Endodermal cell (in vitro differentiated cells): ENCODE results near the gene KCNK10. TPM values are rescaled to one million over a fixed set of nuclear protein-coding genes. Genes with fewer than 3 reads are reported as not detected.

Experiments used
- DNase-seq: peaks from one replicate; pipeline ENCODE4 v3.0.0-alpha.2; 2017
- H3K27ac ChIP-seq: 2 replicates; pipeline ENCODE4 v1.5.1; 2013; ENCODE audit warnings: mild to moderate bottlenecking, low read depth, low read length, moderate library complexity
- H3K27me3 ChIP-seq: 2 replicates; pipeline ENCODE4 v1.6.1; 2013; ENCODE audit warnings: mild to moderate bottlenecking, low read length, moderate library complexity; ENCODE audit not compliant: insufficient read depth, control insufficient read depth, poor library complexity, severe bottlenecking
- H3K36me3 ChIP-seq: 2 replicates; pipeline ENCODE4 v1.7.0; 2013; ENCODE audit warnings: mild to moderate bottlenecking, low read length, moderate library complexity; ENCODE audit not compliant: control insufficient read depth, insufficient read depth
- H3K4me1 ChIP-seq: one replicate; pipeline ENCODE4 v1.7.0; 2013; ENCODE audit warnings: low read length; ENCODE audit not compliant: control insufficient read depth, insufficient read depth
- H3K4me3 ChIP-seq: 2 replicates; pipeline ENCODE4 v1.5.1; 2013; ENCODE audit warnings: mild to moderate bottlenecking, low read length, moderate library complexity
- H3K9ac ChIP-seq: 2 replicates; pipeline ENCODE4 v1.6.1; 2013; ENCODE audit warnings: mild to moderate bottlenecking, low read length, moderate library complexity; ENCODE audit not compliant: poor library complexity, severe bottlenecking; ENCODE audit errors: extremely low read depth
- H3K9me3 ChIP-seq: 2 replicates; pipeline ENCODE4 v1.6.1; 2013; ENCODE audit warnings: mild to moderate bottlenecking, low read length, moderate library complexity; ENCODE audit not compliant: control insufficient read depth
- H3K27ac Mint-ChIP-seq: 2 replicates; pipeline ENCODE4 v1.8.0; 2020; ENCODE audit warnings: mixed read lengths
- H3K27me3 Mint-ChIP-seq: 2 replicates; pipeline ENCODE4 v1.8.0; 2021; ENCODE audit warnings: mild to moderate bottlenecking, mixed read lengths; ENCODE audit not compliant: insufficient read depth
- H3K36me3 Mint-ChIP-seq: 2 replicates; pipeline ENCODE4 v1.8.0; 2020; ENCODE audit warnings: low read depth, mixed read lengths
- H3K4me1 Mint-ChIP-seq: 2 replicates; pipeline ENCODE4 v1.8.0; 2020; ENCODE audit warnings: mixed read lengths
- H3K4me3 Mint-ChIP-seq: 2 replicates; pipeline ENCODE4 v1.8.0; 2020; ENCODE audit warnings: mild to moderate bottlenecking, moderate library complexity, mixed read lengths
- H3K9me3 Mint-ChIP-seq: 2 replicates; pipeline ENCODE4 v1.8.0; 2020; ENCODE audit warnings: mild to moderate bottlenecking, mixed read lengths
- CTCF ChIP-seq: fragments of 200-600 bp; sonication (generic); conservative IDR thresholded peaks from 2 replicates; pipeline ENCODE4 v1.5.0; 2021; ENCODE audit warnings: antibody characterized with exemption, mild to moderate bottlenecking
- WGBS, 2 experiments: methylation state at CpG; one replicate each; pipeline versions ENCODE4 v1.1.5 to v1.1.7; 2013; ENCODE audit warnings: missing lambda C conversion rate in 2 of 2, mixed read lengths in 1 of 2; ENCODE audit not compliant: insufficient coverage in 1 of 2, insufficient read length in 1 of 2; 5-methylcytosine and 5-hydroxymethylcytosine counted together
- total RNA-seq, 2 donors: library from RNA; stranded (reverse); fragmentation: NEBNext Ultra II Directional in 1 of 2; extraction: Animal tissue kit (Norgen Biotek cat#: 25700) in 1 of 2; gene quantifications; 2 replicates in 1 of 2; 3 replicates in 1 of 2; pipeline ENCODE4 v1.2.1, GENCODE V29; 2021

The KCNK10 gene
- total RNA-seq, 2 donors from 2014 or later: 0.24 to 1.8 TPM

DNA sequence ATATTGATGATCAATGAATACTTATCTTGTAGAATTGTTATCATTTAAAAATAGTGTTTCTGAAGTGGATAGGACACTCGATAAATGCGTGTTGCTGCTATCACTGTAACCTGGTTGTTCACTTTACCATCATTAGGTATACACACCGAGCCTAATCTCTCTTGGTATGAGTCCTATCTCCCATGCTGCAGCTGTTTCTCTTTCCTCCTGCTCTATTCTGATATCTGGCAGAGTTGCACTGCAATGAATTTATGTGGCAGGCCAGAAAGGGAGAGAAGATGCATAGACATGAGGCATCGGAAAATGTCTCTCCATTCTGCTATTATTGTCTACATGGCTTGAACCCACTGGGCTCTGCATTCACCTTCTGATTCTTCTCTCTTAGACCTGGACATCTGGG lies 26.7 kb downstream of the KCNK10 start:
- no peak overlapping the region for H3K27ac ChIP-seq
- peaks cover 30% of the 10 kb centered on the region for H3K27me3 ChIP-seq
- no peak for TF ChIP-seq CTCF
- H3K36me3 ChIP-seq: no peaks in the 10 kb centered on the region
- no peaks in the 10 kb centered on the region for H3K9me3 ChIP-seq
- H3K9me3 Mint-ChIP-seq: no peaks in the 10 kb centered on the region
- H3K27me3 Mint-ChIP-seq: peaks cover 10% of the 10 kb centered on the region
- no peak overlapping the region for H3K9ac ChIP-seq
- no peak overlapping the region for H3K4me3 Mint-ChIP-seq
- H3K4me1 Mint-ChIP-seq: no peaks in the 10 kb centered on the region
- no peak overlapping the region for H3K27ac Mint-ChIP-seq
- WGBS, 2 experiments: 98 to 100% methylated on average over 1 to 3 of the region's 4 CpGs
- no peak for DNase-seq
- no peaks in the 10 kb centered on the region for H3K4me1 ChIP-seq
- no peak overlapping the region for H3K4me3 ChIP-seq
- H3K36me3 Mint-ChIP-seq: no peaks in the 10 kb centered on the region

- Mint-ChIP-seq H3K9me3 (no peaks in the 10 kb centered on the region), H3K4me3 (no peak overlapping the region), H3K27ac (no peak overlapping the region), H3K36me3 (no peaks in the 10 kb centered on the region), H3K4me1 (no peaks in the 10 kb centered on the region), H3K27me3 (peaks cover 21% of the 10 kb centered on the region)
- H3K4me1 ChIP-seq: no peaks in the 10 kb centered on the region
- H3K4me3 ChIP-seq: no peak overlapping the region
- no peak for TF ChIP-seq CTCF
- DNase-seq: no peak
- H3K27me3 ChIP-seq: peaks cover 65% of the 10 kb centered on the region
- 96 to 100% methylated on average over 2 to 3 of the region's 3 CpGs for WGBS, 2 experiments
- no peak overlapping the region for H3K27ac ChIP-seq
- no peaks in the 10 kb centered on the region for H3K9me3 ChIP-seq
- no peaks in the 10 kb centered on the region for H3K36me3 ChIP-seq
- H3K9ac ChIP-seq: no peak overlapping the region
Measured at GRCh38 chr14:88289996-88290395, 33.1 kb downstream of the KCNK10 start.

GRCh38 chr14:88289234-88289633 lies 33.8 kb downstream of the KCNK10 start:
- Histone ChIP-seq H3K9me3 (no peaks in the 10 kb centered on the region), H3K4me3 (no peak overlapping the region), H3K9ac (no peak overlapping the region), H3K27me3 (peaks cover 65% of the 10 kb centered on the region), H3K27ac (no peak overlapping the region), H3K4me1 (no peaks in the 10 kb centered on the region), H3K36me3 (no peaks in the 10 kb centered on the region)
- no peak for DNase-seq
- Mint-ChIP-seq H3K4me3 (no peak overlapping the region), H3K4me1 (no peaks in the 10 kb centered on the region), H3K27ac (no peak overlapping the region), H3K9me3 (no peaks in the 10 kb centered on the region), H3K27me3 (peaks cover 23% of the 10 kb centered on the region), H3K36me3 (no peaks in the 10 kb centered on the region)
- no peak for TF ChIP-seq CTCF
